GM21529 (cell line): ENCODE measurements around the gene CENPA.
"Not testable (repeated sequence)": the region's sequence is repeated elsewhere in the genome, so short reads cannot be mapped to it uniquely, and the experiment has no call there.

Experiments
- ATAC-seq: cut with Tn5 transposase; IDR thresholded peaks from one replicate; pipeline ENCODE4 v1.9.1; 2021; ENCODE audit not compliant: unreplicated experiment

CENPA gene

GRCh38 chr2:26786207-26787028, 562 bp downstream of the CENPA start:
- peak; percentile 10 for ATAC-seq

GRCh38 chr2:26792720-26793119, 6.9 kb downstream of the CENPA start:
- no peak for ATAC-seq

GRCh38 chr2:26793518-26793917, 7.7 kb downstream of the CENPA start:
- no peak for ATAC-seq

- ATAC-seq = not testable (repeated sequence)
Measured at GRCh38 chr2:26795135-26795534, 9.3 kb downstream of the CENPA start.

- ATAC-seq = no peak
Measured at GRCh38 chr2:26801328-26801727, 15.5 kb downstream of the CENPA start.

- ATAC-seq = no peak
Measured at GRCh38 chr2:26801796-26802195, 15.9 kb downstream of the CENPA start.

- no peak for ATAC-seq
Measured at GRCh38 chr2:26805241-26805676, 19.4 kb downstream of the CENPA start.

GRCh38 chr2:26807788-26808460, 22.1 kb downstream of the CENPA start:
- no peak for ATAC-seq

- no peak for ATAC-seq
Measured at GRCh38 chr2:26809211-26809610, 23.4 kb downstream of the CENPA start.

GRCh38 chr2:26809876-26810577, 24.2 kb downstream of the CENPA start:
- no peak for ATAC-seq

GRCh38 chr2:26811261-26811660, 25.4 kb downstream of the CENPA start:
- no peak for ATAC-seq

- ATAC-seq = no peak
Measured at GRCh38 chr2:26811791-26812694, 26.2 kb downstream of the CENPA start.

- ATAC-seq = no peak
Measured at GRCh38 chr2:26812731-26813130, 26.9 kb downstream of the CENPA start.

- ATAC-seq = not testable (repeated sequence)
Measured at GRCh38 chr2:26814072-26814765, 28.4 kb downstream of the CENPA start.

- ATAC-seq = no peak
Measured at GRCh38 chr2:26816893-26817292, 31.0 kb downstream of the CENPA start.

GRCh38 chr2:26818255-26818654, 32.4 kb downstream of the CENPA start:
- ATAC-seq = no peak

- no peak for ATAC-seq
Measured at GRCh38 chr2:26818972-26819371, 33.1 kb downstream of the CENPA start.

GRCh38 chr2:26820932-26821331, 35.1 kb downstream of the CENPA start:
- no peak for ATAC-seq

GRCh38 chr2:26822877-26823276, 37.0 kb downstream of the CENPA start:
- no peak for ATAC-seq
